Activated naive CD4-positive, alpha-beta T cell treated with anti-CD3 and anti-CD28 coated beads for 36 hours (primary cell): ENCODE measurements around the gene OR13F1. TPM values are rescaled to one million over a fixed set of nuclear protein-coding genes. Genes with fewer than 3 reads are reported as not detected.

Source experiments
- CTCF ChIA-PET: fragments of 350-600 bp; sonication (Branson Sonifier 250); formaldehyde crosslinking; loops from one replicate; lab custom pipeline; 2021; ENCODE audit warnings: antibody characterized with exemption; lab: Charles Lee
- DNase-seq: peaks from one replicate; pipeline ENCODE4 v3.0.0-alpha.2; 2020
- H3K27ac Mint-ChIP-seq: one replicate; pipeline ENCODE4 v1.8.0; 2021; ENCODE audit warnings: mild to moderate bottlenecking, mixed read lengths
- H3K27me3 Mint-ChIP-seq: one replicate; pipeline ENCODE4 v1.8.0; 2021; ENCODE audit warnings: low read depth, mixed read lengths
- H3K36me3 Mint-ChIP-seq: one replicate; pipeline ENCODE4 v1.8.0; 2021; ENCODE audit warnings: low read depth, mixed read lengths
- H3K4me1 Mint-ChIP-seq: one replicate; pipeline ENCODE4 v1.8.0; 2021; ENCODE audit warnings: low read depth, mixed read lengths
- H3K4me3 Mint-ChIP-seq: one replicate; pipeline ENCODE4 v1.8.0; 2021; ENCODE audit warnings: mild to moderate bottlenecking, moderate library complexity, mixed read lengths
- H3K9me3 Mint-ChIP-seq: one replicate; pipeline ENCODE4 v1.8.0; 2021; ENCODE audit warnings: mixed read lengths
- intact Hi-C: fragments of 100-400 bp; cut with micrococcal nuclease; formaldehyde crosslinking; loops from one replicate; pipeline ENCODE4 v1.15.1; 2023
- total RNA-seq, 2 experiments: library from RNA; stranded (reverse); gene quantifications; one replicate each; pipeline ENCODE4 v1.2.3, GENCODE V29; 2021

OR13F1 gene
- total RNA-seq, 2 experiments from 2014 or later: not detected

DNA sequence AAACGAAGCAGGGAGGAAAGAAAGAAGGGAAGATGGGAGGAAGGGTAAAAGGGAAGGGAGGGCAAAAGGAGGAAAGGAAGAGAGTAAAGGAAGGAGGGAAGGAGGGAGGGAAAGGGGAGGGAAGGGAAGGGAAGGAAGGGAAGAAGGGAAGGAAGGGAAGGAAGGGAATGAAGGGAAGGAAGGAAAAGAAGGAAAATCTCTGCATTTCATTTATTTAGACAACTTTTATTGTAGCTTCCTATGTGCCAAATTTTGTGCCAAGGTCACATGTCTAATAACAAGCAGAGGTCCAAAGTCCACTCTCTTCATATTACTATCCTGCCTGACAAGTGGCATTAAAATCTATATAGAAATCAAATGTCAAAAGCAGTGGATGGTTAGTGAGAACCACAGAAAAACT lies 35.2 kb downstream of the OR13F1 start:
- H3K27me3 Mint-ChIP-seq: no peaks in the 10 kb centered on the region
- H3K4me3 Mint-ChIP-seq: no peak overlapping the region
- no peaks in the 10 kb centered on the region for H3K36me3 Mint-ChIP-seq
- H3K9me3 Mint-ChIP-seq: no peaks in the 10 kb centered on the region
- no peak overlapping the region for H3K27ac Mint-ChIP-seq
- no peaks in the 10 kb centered on the region for H3K4me1 Mint-ChIP-seq
- no peak for DNase-seq
- intact Hi-C loops: no loop called here
- CTCF ChIA-PET: no interaction called here

- no peaks in the 10 kb centered on the region for H3K27me3 Mint-ChIP-seq
- no peak for DNase-seq
- intact Hi-C loops: no loop called here
- no peaks in the 10 kb centered on the region for H3K4me1 Mint-ChIP-seq
- H3K36me3 Mint-ChIP-seq: no peaks in the 10 kb centered on the region
- CTCF ChIA-PET: no interaction called here
- no peaks in the 10 kb centered on the region for H3K9me3 Mint-ChIP-seq
- H3K27ac Mint-ChIP-seq: no peak overlapping the region
- no peak overlapping the region for H3K4me3 Mint-ChIP-seq
Observed at GRCh38 chr9:104544644-104545043, 40.6 kb downstream of the OR13F1 start.

DNA sequence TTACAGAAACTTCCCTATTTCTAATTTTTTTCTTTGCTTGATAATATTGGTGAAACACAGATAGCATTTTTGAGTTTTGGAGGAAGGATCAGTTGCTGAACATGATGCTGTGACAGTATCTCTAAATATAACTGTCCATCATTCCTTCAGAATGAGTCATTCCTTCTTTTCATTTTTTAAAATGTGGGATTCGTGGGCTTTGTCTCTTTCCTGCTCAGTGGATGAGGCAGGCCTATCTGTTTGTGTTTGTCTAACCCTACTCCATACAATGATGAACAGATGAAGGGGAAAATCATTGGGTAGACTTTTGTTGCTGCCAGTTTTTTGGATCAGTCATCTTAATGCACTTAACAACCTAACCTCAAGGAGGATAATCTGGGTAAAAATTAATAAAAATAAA lies 49.2 kb downstream of the OR13F1 start:
- H3K36me3 Mint-ChIP-seq: no peaks in the 10 kb centered on the region
- H3K4me1 Mint-ChIP-seq: no peaks in the 10 kb centered on the region
- CTCF ChIA-PET: no interaction called here
- H3K27me3 Mint-ChIP-seq: no peaks in the 10 kb centered on the region
- DNase-seq: no peak
- no peak overlapping the region for H3K27ac Mint-ChIP-seq
- H3K4me3 Mint-ChIP-seq: no peak overlapping the region
- H3K9me3 Mint-ChIP-seq: no peaks in the 10 kb centered on the region
- intact Hi-C loops: no loop called here

Other genes with a start within 250 kb of the OR13F1 start
- not detected for gene OR13C4, start 22.9 kb downstream of the OR13F1 start, total RNA-seq
- gene OR13C3, start 32.6 kb downstream of the OR13F1 start, total RNA-seq: not detected
- not detected for gene OR13C8, start 64.9 kb downstream of the OR13F1 start, total RNA-seq
- not detected for gene OR13C5, start 95.2 kb downstream of the OR13F1 start, total RNA-seq
- gene OR13C2, start 101.4 kb downstream of the OR13F1 start, total RNA-seq: not detected
- not detected for gene OR13C9, start 113.9 kb downstream of the OR13F1 start, total RNA-seq
- not detected for gene OR13D1, start 190.3 kb downstream of the OR13F1 start, total RNA-seq
- 10 to 100 TPM; 17.8 TPM for gene NIPSNAP3A, start 243.4 kb downstream of the OR13F1 start, total RNA-seq